Measurements from ENCODE around the gene ARMH3.
"Not testable (repeated sequence)": the region's sequence is repeated elsewhere in the genome, so short reads cannot be mapped to it uniquely, and the experiment has no call there.

ARMH3 gene

DNA sequence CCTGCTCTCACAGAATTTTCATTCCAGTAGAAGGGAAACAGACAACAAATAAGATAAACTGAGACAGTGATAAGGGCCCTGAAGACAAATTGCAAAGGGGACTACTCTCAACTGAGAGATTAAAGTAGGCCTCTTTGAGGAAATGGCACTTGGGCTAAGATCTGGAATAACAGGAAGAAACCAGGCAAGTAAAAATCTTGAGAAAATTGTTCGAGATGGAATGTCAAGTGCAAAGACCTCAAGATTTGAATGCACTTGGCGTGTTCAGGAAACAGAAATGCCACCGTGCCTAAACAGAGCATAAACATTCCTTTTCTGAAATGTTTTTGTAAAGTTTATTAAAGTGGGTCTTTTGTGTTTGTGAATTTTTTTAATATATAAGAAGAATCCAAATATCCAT, 10.7 kb downstream of the ARMH3 start:
- no peak for DNase-seq (ENCODE audit: low read depth in 2 of 2)

DNA sequence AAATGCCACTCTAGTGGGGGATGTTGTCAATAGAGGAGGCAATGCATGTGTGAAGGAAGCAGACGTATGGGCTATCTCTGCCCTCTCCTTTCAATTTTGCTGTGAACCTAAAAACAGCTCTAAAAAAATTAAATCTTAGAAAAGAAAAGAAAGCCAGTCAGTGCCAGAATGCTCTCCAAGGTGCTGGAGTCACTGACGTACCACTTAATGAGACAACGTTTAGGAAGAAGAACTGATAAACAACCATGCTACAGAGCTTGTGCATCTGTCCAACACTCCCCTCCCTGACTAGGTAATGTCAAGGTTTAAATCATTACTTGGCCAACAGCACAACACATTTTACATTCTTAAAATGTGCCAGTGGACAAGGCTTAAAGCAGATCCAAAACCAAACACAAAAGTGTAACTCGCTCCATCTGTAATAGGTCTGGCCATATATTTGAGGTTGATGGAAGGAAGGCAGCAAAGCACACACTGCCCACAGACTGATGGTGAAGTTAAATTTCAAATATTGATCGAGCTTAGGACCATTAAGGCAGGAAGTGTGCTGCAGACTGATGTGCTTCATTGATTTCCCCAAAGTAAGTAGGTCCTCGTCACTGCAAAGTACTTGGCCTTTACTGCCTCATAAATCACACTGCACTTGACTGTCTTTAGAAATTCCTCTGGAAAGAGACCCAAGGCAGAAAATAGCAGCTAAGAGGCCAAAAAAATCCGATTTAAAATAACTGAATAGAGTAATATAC, 15.5 kb downstream of the ARMH3 start:
- DNase-seq (ENCODE audit: low read depth in 2 of 2) = no peak

DNA sequence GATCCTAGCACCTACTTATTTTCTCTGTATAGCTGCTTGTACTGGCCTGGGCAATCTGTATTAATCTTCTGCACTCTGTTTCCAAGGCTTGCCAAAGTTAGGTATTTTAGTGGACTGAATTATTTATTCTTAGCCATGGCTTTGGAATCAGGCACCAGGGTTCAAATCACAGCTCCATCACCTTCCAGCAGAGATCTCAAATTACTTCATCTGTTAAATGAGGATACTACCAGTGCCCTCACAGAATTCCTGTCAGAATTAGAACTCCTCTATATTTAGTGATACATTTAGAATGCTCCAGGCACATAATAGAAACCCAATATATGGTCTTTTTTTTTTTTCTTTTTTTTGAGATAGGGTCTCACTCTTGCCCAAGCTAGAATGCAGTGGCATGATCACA, 17.6 kb downstream of the ARMH3 start:
- no peak for DNase-seq (ENCODE audit: low read depth in 2 of 2)

DNA sequence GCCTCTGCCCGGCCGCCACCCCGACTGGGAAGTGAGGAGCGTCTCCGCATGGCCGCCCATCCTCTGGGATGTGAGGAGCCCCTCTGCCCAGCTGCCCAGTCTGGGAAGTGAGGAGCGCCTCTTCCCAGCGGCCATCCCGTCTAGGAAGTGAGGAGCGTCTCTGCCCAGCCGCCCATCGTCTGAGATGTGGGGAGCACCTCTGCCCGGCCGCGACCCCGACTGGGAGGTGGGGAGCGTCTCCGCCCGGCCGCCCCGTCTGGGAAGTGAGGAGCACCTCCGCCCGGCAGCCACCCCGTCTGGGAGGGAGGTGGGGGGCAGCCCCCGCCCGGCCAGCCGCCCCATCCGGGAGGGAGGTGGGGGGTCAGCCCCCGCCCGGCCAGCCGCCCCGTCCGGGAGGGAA, 20.2 kb downstream of the ARMH3 start:
- not testable (repeated sequence) for DNase-seq (ENCODE audit: low read depth in 2 of 2)

DNA sequence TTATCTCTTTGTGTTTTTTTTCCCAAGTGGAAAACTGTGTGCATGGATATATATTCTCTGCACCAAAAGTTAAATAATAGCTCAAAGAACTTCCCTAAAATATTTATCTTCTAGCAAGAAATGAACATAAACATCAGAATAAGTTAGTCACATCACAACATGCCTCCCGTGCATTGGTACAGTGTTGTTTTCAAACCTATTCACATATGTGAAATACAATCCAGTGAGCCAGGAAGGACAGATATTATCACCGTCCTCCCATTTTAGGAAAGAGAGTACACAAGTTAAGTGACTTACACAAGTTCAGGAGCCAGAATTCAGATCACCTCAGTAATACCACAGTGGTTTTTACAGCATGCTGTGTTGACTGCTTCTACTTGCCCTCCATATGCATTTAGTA, 22.2 kb downstream of the ARMH3 start:
- no peak for DNase-seq (ENCODE audit: low read depth in 2 of 2)

DNA sequence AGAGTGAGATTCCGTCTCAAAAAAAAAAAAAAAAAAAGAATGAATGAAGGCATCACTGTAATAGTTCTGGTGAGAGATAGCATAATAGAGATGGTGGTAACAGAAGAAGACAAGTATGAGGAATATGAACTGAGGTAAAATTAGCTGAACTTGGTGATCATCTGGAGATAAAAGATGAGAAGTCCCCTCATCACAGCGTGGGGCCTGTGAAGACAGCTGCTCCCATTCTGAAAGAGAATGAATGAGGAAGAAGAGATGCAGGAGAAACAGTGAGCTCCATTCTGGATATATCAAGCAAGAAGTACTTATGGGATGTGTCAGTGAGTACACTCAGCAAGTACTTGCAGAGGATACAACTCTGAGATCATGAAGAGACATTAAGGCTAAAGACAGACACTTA, 28.7 kb downstream of the ARMH3 start:
- no peak for DNase-seq (ENCODE audit: low read depth in 2 of 2)

DNA sequence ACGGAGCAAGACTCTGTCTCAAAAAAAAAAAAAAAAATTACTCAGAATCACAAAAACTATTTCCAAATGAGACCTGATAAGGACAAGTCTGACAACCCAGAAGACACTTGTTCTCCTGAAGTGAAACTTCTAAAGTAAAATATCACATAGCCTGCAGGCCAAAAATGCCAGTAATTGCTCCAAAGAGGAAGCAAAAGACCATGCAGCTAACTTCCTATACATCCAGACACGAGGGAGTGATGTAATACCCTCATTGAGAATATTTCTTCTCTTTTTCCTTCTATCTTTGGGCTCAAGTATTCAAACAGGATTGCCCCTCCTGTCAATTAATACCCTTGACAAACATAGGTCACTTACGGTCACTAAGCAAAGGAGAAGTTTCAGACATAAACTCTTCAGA, 31.2 kb downstream of the ARMH3 start:
- DNase-seq (ENCODE audit: low read depth in 2 of 2) = no peak

DNA sequence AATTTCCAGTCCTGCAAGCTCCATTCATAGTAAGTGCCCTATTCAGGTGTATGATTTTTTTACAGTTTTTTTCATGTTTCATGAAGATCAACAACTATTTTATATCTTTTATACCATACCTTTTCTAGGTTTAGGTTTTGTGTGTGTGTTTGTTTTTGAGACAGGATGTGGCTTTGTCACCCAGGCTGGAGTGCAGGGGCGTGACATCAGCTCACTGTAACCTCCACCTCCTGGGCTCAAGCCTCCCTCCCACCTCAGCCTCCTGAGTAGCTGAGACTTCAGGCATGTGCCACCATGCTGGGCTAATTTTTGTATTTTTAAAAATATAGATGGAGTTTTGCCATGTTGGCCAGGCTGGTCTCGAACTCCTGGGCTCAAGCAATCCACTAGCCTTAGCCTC, 35.0 kb downstream of the ARMH3 start:
- DNase-seq (ENCODE audit: low read depth in 2 of 2) = no peak

DNA sequence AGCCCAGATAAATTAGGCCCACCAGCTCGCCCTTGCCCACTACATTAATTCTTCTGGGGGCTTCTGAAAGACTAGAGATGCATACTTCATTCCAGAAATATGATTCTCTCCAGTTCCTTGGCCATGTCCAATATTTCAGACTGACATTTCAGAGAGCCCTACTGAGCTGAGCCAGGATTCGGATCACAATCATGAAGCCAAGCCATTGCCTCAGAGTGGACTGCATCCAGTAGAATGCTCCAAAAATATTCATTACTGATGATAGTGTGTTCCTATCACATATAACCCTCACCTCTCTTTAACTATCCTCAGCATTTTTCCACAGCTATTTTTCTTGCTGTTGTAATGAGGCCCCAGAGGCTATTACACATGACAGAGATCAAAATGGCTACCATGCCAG, 38.7 kb downstream of the ARMH3 start:
- no peak for DNase-seq (ENCODE audit: low read depth in 2 of 2)

DNA sequence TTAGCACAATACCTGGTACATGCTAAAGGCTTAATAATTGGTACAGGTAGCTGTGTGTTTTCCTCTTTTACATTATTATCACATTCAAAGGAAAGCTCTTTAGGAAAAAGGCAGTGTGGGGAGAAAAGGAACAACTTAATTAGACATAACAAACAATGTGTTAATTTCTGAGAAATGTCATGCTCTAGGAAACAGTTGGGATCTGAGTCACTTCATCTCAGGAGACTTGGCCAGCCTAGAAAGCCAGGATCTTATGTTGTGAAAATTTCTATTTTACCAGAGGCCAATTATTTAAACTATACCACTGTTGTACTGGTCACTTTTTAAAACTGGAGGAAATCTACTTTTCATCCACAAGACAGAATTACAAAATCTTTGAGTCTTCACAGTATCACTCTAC, 39.6 kb downstream of the ARMH3 start:
- no peak for DNase-seq (ENCODE audit: low read depth in 2 of 2)

DNA sequence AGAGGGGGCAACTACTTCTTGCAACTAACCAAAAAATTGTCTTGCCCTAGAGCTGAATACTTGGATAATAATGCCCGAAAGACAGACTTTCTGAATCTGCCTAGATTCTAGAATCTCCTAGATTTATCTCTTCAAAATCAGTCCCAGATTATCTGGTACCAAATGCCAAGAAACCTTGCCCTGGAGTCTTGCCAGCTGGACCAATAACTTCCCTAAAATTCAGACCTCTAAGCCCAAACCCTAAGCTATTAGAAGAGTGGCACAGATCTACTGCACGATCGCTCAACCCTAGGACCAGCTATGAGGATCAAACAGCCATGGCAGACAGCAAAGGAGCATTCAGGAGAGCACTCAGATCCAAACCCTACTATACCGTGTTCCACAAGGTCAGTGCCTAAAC, 45.0 kb downstream of the ARMH3 start:
- no peak for DNase-seq (ENCODE audit: low read depth in 2 of 2)

DNA sequence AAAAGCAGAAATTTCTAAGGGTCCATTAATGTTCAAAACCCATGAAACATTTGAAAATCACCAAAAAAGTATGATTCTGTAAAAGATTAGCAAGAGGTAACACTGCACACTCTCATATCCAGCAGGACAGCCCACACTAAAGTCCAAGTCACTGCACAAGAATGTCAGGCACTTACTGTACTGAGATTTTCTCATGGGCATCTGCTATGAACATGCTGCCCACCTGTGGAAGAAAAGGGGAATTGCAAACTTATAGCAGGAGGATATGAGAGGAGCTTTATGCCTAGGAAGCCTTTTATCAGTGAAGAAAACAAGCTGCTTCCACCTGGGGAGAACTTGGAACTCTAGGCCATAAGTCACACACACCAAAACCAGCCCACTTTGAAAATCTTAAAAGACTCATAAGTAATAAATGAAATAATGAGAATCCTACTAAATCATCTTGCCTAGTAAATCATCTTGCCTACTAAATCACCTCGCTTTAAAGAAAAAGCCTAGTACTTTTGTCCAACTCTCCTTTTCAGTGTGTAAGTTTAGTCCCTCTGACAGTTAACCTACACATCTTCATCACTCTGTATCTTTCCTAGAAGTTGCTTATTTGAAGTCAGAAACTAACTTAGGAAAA, 46.1 kb downstream of the ARMH3 start:
- peak; percentile 0 to 14 for DNase-seq (ENCODE audit: low read depth in 2 of 2)

DNA sequence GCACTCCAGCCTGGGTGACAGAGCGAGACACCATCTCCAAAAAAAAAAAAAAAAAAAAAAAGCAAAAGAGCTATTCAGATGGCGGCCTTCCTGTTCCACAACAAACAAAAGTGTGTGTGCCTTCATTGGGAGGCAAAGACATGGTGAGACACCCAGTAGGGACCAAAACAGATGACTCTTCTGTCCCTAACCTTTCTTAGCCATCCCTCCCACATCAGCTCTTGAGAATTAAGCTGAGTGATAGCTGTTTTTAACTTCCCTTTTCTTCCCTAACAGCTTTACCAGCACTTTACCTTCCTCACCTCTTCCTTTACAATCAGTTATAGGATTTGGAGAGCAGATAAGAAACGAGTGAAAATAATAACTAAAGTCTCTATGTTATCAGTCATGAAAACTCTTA, 48.2 kb downstream of the ARMH3 start:
- no peak for DNase-seq (ENCODE audit: low read depth in 2 of 2)

DNA sequence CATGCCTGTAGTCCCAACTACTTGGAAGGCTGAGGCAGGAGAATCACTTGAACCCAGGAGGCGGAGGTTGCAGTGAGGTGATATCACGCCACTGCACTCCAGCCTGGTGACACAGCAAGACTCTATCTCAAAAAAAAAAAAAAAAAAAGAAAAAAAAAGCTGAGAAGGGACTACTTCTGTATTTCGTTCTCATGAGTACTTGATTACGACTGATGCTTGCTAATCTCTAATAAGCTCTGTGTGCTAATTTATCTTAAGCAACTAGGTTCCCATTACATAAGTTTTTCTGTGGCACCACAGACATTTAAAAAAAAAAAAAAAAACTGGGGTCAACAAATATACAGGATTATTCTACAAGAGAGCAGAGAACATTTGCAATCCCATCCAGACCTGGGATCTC, 48.9 kb downstream of the ARMH3 start:
- DNase-seq (ENCODE audit: low read depth in 2 of 2) = not testable (repeated sequence)

DNA sequence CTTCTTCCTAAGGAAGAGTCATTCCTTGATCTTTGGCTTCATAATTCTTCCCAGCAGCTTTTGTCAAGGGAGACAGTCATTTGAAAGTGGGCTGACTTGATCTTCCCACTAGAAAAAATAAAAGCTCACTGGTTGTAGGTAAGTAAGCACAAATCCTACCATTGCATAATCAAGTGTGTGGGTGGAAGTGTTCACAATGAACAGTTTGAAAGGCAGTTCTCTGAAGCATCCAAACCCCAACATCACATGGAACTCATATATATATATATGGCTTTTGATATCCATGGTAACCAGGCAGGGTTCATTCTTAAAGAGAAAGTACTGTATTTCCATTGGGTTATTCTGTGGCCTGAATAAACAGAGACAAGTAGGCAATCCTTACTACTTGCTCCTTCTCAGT, 51.6 kb downstream of the ARMH3 start:
- no peak for DNase-seq (ENCODE audit: low read depth in 2 of 2)

DNA sequence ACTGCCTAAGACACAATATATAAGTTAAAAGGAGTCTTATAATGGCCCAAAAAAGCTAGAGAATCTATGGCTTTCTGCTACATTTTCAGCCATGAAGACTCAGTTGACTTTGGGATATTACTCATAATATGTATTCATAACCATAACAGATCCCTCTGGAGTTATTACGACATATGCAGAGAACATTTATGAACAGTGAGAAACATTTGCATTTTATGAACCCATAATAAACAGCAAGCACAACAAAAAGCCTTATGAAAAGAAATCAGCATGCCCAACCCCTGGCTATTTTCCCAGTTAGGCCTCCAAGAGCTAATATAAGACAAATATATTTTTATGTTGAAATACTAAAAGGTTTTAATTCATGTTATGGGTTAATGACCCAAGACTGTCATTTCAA, 52.4 kb downstream of the ARMH3 start:
- DNase-seq (ENCODE audit: low read depth in 2 of 2) = no peak

DNA sequence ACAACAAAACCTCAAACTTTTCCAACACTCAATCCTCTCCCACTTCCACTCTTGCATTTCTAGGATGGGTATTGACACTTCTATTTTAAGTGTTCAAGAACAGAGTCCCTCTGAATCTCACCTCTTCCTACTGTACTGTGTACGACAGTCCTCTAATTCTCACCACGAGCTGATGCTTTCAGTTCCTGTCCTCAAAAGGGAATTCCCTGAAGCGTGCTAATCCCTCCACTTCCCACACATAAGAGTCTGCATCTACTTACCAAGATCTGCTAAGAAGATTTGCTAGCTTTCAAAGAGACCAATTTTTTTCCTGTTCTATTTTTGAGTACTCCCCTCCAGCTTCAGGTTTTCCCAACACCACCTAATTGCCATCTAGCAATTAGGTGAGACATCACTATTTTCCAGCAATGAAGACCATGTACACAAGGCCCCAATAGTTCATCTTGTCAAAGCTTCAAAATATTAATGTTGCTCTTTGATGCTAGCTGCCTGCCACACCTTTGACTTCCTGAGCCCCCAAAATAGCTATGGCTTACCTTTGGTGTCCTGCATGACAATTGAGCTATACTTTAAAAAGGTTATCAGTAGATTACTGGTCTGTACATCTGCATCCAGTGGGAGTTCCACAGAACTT, 54.4 kb downstream of the ARMH3 start:
- DNase-seq (ENCODE audit: low read depth in 2 of 2) = no peak

DNA sequence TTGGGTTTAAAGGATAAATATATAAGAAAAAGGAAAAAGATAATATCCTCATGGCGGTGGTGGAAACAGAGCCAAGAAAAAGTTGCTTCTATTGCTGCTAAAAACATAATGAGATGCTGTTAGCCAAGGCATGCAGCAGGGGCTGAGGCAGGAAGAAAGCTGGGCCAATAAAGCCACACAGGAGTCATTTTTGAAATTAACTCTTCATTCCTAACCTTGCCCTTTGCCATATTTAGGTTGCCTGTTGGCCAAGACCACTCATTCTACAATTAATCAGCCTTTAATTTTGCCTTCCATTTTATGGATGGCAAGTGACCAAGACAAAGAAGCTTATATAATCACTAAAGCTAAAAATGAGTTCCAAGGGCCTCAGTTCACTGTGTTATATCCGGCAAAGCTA, 58.2 kb downstream of the ARMH3 start:
- no peak for DNase-seq (ENCODE audit: low read depth in 2 of 2)

DNA sequence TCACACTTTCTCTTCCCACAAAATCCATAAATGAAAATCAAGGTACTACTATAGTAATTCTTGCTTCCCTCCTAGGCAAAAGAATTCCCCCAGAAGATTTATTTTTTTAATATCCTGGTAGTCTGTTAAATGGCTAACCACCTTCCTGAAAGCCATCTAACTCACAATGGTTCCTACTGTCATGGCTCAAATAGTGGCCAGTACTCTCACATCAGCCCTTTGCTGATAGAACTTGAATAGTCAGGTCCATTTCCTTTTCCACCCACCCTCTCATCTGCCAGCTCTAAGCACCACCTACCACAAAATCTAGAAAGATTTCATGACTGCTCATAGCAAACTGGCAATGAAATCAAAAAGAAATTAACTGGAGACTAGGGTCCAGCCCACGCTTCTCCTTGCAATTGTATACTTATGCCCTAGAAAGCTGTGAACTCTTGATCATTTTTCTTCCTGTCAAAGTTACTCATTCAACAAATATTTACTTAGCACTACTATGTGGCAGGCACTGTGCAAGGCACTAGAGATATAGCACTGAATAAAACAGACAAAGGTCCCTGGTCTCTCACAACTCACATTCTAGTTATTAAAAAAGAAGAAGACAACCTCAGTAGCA, 60.4 kb downstream of the ARMH3 start:
- no peak for DNase-seq (ENCODE audit: low read depth in 2 of 2)

DNA sequence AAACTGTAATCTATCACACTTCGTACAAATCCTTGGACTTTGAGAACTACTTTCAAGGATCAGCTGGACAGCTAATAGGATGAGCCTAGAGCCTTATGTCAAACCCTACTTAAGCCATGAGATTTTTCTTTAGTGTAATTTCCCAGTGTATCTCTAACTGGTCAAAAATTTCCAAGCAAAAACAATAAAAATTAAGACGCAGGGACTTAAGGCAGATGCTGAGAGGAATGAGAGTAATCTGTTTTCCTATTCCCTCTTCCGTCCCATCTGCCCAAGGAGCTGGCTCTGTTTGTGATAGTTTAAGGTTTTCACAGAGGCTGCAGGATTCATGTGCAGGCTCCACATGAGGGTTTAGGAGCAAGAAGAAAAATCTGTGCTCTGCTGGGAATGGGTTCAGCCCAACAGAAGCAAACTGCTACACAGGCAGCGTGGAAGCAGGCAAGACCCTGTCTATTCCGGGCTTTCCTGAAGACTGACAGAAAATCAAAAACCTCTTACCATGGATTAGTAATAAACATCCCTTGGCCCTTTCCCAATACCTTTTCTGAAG, 62.2 kb downstream of the ARMH3 start:
- DNase-seq (ENCODE audit: low read depth in 2 of 2) = no peak

DNA sequence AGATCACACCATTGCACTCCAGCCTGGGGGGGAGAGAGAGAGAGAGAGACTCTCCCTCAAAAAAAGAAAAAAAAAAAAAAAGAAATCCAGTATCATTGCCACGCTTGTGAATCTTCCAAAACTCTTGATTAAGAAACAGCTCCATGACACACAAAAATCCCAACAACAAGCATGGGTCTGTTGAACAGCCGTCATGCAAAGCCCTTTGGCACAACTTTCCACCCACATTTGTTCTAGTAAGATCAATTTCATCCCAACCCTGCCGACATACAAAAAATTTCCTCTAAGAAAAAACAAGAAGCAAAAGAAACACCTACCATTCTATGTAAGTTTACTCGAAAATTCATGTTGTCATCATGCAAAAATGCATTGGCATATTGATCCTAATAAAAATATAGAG, 62.8 kb downstream of the ARMH3 start:
- DNase-seq (ENCODE audit: low read depth in 2 of 2) = no peak

DNA sequence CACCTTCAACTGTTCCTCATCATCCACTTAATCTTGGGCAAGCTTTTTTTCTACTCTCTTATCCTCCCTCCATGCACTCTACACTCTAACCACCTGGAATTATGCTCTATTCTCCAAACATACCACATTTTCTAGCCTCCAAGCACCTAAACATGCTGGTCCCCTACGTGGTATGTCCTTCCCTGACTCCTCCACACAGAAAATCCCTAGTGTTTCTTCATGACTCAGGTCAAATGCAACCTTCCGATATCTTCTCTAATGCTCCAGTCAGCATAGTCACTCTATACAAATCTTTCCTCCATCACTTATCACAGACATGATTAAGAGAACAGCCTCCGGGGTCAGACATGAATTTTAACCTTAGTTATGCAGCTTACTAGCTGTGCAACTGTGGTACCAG, 68.8 kb downstream of the ARMH3 start:
- no peak for DNase-seq (ENCODE audit: low read depth in 2 of 2)

DNA sequence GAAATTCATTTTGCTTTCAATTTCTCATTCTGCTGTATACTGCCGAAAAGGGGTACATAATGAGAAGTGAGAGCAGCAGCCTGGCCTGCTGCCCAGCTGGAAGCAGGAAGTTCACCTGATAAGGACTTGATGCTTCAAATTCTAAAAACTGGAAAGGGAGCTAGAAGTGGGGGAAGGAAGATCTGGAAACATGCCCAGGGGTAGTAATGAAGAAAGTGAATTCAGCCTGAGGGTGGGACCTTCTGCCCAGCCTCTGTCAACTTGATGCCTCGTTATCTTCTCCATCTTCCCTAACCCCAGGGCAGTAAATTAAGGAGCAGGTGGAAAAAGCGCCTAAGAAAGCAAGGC, 69.4 kb downstream of the ARMH3 start:
- DNase-seq (ENCODE audit: low read depth in 2 of 2) = no peak

Measured in stimulated activated CD4-positive, alpha-beta T cell treated with anti-CD3 and anti-CD28 coated beads, Interleukin-4, amount 100 ng/mL, for 48 hours (primary cell).